NCI-H345 treated with DMSO at 0.1 percent for 48 hours (cell line): ENCODE results near the gene ATP10A.

Experiments used
- DNase-seq: peaks from one replicate; lab custom pipeline; 2025; ENCODE audit not compliant: unreplicated experiment; lab: John Stamatoyannopoulos, UW

Gene ATP10A

DNA sequence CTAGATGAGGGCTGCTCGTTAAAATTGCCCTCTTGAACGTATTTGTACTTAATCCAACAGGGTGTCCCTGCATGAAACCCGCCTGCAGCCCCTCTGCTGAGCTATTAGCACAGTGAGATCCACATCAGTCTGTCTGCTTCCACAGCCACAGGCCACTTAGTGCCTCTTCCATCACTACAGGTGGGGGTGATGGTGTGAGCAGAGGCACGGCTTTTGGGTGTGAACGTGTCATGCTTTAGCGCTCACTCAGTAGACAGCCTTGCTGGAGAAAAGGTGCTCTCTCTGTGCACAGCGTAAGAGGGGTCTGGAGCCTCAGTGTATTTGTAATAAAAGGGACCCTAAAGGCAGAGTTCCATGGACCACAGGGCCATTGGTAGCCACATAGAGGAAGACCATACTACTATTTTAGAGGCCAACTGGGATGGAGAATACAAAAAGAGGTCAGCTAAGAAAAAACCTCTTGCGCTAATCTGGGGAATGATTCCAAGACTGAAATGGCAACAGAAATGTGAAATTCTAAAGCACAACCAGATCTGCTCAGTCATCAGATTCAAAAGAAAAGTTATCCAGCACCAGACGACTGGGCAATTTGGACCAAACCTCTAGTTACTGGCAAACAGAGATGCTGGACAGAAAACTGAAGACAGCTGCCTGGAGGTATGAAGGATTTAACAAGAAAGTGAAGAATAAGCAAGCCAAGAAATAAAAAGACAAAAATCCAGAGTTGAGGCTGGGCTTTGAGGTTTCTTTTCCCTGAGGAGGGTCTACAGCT lies 120.2 kb downstream of the ATP10A start:
- DNase-seq, result no peak

DNA sequence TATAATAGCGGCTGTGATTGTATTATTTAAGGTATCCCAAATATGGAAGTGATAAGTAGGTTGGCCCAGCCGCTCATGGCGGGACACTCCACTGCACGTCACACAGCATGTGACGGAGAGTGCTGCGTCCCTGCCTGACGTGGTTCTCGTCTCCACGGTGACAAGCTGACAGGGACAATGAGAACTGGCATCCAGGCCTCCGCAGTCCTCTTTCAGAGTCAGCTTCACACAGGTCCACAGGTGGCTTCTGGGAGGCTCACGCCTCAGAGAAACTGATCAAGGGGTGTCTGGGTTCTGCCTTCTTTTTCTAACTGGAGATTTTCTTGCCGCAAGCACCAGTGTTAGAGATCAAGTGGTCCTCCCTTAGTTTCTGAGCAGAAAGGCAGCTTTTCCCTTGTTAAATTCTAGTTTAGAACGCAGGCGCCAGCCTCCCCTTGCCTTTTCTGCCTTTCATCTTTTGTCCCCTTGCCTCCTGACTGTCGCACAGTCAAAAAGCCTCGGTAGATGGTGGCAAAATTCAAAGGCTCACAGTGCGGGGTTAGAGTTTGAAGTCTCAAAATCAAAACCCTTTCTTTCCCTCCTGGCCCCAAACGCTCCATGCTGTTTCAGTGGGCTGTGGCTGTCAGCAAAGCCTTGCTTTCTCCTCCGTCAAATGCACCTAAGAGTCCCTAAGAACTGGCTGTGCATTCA lies 120.9 kb downstream of the ATP10A start:
- DNase-seq, result no peak

DNA sequence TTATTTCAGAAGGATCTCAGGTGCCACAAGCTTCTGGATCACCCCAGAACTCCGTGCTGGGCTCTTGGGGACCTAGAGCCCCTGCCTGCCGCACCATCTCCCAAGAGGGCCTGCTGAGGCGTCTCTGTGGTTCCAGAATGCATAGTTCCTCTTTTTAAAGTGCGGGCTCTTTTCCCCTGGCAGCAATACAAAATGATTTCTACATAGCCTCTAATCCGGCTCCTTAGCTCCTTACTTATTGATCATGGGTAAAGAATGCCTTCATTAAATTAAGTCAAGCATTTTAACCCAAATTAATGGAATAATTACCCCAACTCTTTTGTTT lies 121.9 kb downstream of the ATP10A start:
- DNase-seq, result no peak

DNA sequence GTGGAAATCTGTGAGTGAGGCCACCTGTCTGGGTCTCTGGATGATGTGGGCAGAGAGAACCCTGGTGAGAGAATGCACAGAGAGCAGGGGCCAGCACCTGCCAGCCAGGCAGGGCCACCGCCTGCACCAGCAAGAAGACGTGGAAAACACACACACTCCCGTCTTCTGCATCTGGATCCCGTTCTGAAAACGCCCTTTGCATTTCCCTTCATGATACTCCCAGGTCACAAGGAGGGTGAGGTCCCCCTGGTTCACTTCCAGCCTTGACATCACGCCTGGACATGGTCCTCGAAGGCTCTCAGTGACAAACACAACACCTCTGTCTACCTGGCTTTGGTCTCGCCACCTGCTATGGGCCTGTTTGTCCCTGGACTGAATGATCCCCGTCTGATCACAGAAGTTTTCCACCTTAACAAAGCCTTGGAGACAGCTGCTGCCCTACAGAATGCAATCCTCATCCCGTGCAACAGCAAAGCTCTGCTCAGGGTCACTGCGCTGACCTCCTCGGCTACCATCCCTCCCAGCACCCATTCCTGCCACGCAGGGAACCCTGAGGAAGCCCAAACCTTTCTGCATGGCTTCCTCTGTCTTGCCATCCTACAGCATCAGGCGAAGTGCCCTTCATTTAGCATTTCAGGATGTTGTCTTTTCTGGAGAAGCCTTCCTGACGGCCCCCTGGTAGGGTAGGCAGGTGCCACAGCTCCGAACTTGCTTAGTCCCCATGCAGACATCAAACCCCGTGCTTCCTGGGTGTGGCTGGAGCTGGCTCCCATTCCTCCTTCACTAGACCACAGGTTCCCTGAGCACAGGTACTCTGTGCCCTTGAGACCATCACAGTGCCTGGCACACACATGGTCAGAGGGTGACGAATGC lies 122.5 kb downstream of the ATP10A start:
- DNase-seq, result no peak

DNA sequence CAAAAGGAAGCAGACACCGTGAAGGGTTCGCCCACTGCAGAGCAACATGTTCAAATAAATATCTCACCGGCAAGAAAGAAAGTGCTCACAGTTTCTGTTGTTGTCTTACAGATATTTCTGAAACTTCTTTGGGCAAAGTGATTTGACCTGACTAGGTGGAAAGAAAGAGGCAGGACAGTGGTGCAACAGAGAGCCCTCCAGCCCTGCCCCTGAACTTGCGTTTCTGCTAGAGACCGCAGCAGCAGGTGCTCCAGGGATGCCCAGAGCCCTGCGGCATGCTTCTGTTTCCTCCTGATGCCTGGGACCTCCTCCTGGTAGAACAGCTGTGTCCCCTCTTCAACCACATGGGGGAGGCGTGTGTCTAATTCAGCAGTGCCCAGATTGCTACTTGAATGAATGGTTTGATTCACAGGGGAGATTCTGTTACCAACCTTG lies 123.4 kb downstream of the ATP10A start:
- DNase-seq, result no peak

DNA sequence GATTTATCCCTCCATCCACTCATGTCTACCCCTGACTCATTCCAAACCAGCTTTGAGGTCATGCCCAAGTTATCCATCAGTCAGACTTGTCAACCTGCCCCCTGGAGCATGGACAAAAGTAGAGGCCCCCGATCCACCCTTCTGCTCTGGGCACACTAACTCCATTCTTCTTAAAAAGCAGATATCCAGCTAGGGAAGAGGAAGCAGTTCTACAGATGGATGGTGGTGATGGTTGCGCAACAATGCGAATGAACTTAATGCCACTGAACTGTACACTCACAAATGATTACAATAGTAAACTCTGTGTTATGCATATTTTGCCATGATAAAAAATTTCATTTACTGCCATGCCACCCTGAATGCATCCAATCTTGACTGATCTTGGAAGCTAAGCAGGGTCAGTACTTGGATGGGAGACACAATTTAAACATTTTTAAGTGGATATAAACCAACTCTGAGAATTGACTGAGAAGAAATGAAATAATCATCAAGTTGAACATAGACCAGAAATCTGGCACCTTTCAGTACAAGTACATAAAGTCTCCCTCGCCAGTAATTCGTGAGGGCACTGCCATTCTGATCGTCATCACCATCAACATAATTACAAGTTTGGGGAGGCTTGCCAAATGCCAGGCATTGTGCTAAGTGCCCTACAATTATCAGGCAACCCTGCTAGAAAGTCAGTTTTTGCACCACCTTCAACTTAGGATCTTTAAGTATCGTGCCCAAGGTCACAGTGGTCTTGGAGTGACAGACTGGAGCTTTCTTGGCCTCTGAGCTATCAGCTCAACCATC lies 124.8 kb downstream of the ATP10A start:
- no peak for DNase-seq

DNA sequence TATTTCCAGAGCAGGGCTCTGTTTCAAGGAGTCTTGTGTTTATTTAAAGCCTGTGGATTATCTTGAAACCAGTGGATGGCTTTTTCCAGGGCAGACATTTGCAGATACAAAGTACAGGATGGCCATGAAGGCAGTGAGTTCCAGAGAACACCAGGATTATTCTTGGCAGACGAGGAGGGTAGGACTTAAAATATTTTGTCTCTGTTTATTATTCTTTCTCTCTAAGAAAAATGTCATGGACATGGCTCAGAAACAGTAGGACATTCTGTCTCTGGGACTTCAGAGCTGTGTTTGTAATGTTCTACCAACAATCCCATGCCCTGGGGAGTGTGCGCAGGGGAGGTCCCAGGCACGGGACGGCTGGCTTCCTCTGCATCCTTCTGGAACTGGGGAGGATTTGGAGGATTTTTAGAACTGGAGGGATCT lies 125.9 kb downstream of the ATP10A start:
- DNase-seq, result no peak

DNA sequence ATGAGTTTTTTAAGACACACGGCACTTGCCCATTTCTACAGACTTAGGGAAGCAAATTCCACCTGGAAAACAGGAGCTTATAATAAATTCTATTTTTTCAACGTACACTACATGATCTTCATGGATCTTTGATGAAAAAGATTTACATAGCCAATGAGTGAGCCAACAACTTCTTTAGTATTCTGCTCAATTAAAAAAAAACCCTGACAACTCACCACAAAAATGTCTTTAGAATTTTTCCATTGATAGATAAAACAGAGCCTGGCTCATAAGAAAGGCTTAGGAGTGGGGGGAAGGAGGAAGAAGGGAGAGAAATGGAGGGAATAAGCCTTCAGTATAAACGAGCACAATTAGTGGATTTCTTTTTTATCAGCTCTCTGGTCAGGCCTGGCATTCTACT lies 126.7 kb downstream of the ATP10A start:
- no peak for DNase-seq

DNA sequence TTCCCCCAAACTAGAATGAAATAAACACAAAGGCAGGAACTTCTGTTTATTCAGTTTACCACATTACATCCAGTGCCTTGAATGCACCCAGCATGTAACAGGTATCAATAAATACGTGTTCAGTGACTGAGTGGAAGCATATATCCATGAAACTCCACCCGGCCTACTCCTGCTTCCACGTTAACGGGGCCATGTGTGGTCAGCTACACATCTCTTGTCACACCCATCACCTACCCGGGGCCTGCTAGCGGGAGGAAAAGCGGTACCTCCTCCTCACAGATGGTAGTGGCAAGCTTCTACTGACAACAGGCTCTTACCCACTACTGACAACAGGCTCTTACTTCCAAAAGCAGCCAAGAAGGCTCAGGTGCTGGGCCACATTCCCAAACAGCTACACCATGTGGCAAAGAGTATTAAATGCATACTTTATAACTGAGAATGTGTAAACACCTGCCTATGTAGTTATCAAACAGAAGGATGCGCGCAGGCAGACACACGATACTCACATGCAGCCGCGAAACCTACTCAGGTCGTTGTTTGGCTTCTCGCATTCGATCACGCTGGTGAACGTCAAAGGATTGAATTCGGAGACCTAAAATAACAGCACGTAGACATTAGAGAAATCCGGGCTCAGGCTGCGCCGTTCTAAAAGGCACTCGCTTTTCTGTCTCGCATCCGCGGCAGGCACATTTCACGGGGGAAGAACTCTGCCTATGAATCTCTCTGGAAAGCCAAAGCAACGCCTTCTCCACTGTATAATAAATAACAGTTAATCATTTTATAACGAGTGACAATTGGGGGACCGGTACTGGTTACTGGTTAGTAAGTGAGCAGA lies 127.4 kb downstream of the ATP10A start:
- no peak for DNase-seq

DNA sequence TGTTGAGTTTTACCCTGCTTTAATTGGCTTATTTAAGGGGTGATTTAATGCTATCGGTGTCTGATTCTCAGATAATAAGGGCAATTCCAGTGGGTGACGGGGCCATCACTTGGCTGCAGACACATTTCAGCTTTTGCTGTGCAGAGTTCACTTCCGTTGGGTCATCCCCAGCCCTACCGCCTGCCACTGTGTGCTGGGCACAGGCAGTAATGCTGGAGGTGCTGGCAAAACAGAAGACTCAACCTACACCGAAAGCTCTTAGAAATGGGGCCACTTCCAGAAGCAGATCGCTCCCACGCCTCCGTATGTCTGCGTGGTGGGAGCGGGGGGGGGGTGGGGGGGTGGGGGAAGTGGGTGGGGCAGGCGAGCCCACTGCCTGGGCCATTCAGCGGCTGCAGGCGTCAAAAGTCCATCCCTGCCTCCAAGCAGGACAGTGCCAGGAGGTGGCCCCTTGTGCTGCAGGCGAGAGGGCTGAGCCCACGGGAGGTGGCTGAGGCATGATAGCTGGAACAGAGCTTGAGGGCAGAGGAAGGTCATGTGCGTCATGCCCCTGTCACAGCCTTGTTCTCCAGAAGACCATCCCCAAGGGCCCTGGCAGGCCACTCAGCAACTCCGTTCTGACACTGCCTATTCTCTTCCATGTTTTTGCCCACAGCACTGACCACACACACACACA lies 128.3 kb downstream of the ATP10A start:
- no peak for DNase-seq

DNA sequence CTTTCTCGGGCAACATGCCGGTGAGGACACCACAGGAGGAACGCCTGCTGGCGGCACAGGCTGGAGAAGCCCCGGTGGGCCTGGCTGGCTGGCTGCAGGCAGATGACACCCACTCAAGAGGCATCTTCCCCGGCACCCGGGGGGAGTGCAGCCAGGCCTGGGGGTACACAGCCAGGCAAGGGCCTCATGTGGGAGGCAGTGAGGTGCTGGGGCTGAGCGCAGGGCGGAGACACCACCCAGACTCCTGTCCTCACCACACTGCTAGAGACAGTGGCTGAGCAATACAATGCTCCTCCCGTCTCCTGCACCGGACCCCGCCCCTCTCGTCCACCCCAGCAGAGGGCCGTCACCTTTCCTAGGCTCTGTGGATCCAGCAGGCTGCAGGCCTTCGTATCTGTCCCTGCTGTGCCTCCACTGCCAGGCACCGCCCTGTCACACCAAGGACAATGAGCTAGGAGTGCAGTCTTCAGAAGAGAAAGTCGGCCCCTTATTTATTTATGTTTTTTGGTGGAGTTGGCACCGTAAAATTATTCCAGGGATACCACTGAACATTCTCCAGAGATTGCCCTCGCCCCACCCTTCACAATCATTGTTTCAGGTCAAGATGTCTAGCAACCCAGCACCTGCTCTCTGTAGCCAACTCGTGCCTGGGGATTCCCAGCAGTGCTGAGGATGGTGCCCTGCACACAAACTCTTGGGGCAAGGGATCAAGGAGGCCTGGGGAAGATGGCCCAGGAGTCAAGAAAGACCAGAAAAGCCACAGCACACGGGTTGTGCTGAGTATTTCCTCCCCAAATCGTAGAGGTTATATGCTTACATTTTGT lies 129.1 kb downstream of the ATP10A start:
- DNase-seq, result no peak

DNA sequence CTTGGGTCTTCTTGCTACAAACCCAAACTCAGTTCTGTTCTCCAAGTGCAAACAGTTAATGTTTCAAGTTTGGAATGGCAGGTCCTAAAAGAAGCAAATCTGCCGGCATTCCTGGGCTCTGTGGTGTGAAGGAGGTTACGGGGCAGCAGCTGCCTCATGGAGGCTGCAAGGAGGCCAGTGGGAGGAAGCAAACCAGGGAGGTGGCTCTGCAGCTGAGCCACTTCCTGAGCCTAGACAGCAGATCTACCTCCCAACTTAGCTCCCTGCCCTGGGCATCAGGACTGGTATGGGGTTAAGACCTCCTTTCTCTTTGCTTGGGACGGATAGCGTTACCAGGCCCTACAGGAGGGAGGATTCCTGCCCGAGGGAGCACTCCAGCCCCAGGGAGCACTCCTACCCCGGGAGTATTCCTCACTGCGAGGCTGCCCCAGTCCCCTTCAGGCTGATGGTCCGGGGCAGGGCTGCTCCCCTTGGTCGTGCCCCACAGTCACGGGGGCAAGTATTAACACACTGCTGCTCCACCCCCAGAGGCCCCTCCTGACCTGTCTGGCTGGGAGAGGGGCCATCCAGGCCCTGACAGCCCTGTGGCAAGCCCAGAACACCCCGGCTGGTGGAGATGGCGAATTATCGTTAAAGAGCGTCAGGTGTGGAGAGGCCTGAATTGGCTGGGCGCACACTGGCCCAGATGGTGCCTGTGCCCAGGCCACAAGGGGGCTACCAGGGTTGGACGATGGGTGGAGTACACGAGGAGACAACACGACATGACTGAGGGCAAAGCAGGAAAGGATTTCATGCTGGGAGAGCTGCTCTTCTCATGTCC lies 129.9 kb downstream of the ATP10A start:
- no peak for DNase-seq

DNA sequence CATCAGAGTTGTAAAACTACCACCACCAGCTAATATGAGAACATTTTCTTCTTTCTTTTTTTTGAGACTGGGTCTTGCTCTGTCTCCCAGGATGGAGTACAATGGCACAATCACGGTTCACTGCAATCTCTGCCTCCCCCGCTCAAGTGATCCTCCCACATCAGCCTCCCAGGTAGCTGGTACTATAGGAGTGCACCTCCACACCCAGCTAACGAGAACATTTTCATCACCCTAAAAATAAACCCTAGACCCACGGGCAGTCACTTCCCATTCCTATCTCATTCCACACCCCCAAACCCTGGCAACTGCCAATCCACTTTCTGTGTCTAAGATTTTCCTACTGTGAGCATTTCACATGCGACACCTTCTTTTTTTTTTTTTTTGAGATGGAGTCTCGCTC lies 130.9 kb downstream of the ATP10A start:
- no peak for DNase-seq

DNA sequence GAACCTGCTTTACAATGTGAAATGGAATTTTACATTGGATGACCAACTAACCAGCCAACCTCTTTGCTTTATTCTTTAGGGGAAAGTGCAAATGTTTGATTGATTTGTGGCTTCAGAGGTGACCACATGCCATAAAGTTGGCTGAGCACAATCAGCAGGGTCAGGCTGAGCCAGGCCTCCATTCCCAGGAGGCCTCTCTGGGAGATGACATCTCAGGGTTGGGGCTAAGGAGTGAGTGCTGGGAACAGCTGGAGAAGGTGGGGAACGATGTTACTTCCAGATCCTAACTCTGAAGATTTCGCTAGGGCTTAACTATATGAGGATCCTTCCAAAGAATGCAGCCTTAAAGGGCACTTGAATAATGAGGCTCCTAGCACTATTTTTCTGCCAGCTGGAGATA lies 131.7 kb downstream of the ATP10A start:
- no peak for DNase-seq

DNA sequence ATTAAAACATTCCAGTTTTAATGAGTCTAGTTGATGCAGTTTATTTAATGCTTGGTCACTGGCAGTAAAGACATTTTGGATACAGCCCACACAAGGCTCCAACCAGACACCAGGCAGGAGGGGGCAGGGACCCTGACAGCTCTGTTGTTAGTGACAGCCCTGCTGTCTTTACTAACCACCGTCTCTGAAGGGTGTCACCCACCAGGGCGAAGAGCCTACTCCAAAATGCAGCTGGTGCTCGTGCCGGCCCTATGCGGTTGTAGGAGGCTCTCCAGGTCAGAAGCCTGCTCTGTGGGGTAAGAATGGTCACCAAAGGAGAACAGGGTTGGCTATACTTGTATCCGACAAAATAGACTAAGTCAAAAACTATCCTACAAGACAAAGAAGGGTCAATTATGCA lies 132.2 kb downstream of the ATP10A start:
- DNase-seq, result no peak

DNA sequence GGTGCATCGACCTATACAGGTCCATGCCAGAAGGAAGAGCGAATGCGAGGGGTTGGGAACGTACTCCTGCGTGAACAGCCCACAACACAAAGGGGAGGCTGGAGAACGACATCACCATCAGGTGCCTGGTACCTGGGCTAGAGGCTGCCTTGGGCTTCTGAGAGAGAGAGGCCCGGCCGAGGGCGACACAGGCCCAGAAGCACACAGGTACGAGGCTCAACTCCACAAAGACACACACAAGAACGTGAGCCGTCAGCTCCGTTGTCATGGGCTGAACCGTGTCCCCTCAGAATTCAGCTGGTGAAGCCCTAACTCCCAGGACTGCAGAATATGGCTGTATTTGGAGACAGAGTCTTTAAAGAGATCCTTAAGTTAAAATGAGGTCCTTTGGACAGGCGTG lies 134.3 kb downstream of the ATP10A start:
- DNase-seq, result no peak

DNA sequence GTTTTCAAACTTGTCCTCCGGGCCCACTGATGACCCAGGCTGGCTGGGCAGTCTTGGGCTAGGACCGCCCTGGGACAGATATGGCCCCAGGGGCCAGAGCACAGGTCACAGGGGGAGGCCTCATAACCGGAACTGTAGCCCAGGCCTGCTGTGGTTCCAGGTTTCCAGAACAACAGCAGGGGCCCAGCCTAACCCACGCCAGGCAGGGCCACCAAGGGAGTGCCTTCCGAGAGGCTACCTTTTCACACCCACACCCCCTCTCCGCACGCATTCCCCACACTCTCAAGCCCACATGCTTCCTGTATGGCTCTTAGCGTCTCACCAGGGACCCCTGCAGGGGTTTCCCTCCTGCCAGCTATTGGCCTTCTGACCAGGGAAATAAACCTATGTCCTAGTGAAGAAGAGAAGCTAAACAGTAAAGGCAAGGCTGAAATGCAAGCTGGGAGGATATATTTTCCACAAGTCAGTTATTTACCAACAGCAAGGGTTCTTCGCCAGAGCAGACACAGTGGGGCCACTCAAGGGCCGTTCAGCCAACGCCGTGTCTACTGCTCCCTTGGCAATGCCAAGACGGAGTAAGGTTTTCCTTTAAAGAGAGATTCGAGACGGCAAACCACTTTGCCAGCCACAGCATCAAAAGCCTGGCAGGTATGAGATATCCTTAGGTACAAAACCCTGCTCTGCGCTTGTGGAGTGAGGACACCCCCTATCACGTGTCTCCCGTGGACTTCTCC lies 135.1 kb downstream of the ATP10A start:
- no peak for DNase-seq
